HG02840 (cell line): Measurements from ENCODE around the gene CLEC20A.
"Not testable (repeated sequence)": the region's sequence is repeated elsewhere in the genome, so short reads cannot be mapped to it uniquely, and the experiment has no call there.

Source experiments
- ATAC-seq: cut with Tn5 transposase; IDR thresholded peaks from one replicate; pipeline ENCODE4 v1.9.1; 2021; ENCODE audit warnings: mild to moderate bottlenecking, moderate library complexity, moderate number of reproducible peaks; ENCODE audit not compliant: unreplicated experiment, low FRiP score

Gene CLEC20A

GRCh38 chr1:178529364-178530036 lies 32.7 kb upstream of the CLEC20A start:
- no peak for ATAC-seq

GRCh38 chr1:178528953-178529335 lies 32.2 kb upstream of the CLEC20A start:
- ATAC-seq, result no peak

GRCh38 chr1:178528228-178528952 lies 31.6 kb upstream of the CLEC20A start:
- ATAC-seq, result no peak

- ATAC-seq, result no peak
These were observed 30.4 kb upstream of the CLEC20A start for GRCh38 chr1:178527117-178527516.

GRCh38 chr1:178521241-178521640 lies 24.5 kb upstream of the CLEC20A start:
- no peak for ATAC-seq

GRCh38 chr1:178520803-178521202 lies 24.0 kb upstream of the CLEC20A start:
- no peak for ATAC-seq

- no peak for ATAC-seq
These were observed 22.1 kb upstream of the CLEC20A start for GRCh38 chr1:178518894-178519293.

GRCh38 chr1:178516110-178516509 lies 19.3 kb upstream of the CLEC20A start:
- no peak for ATAC-seq

- no peak for ATAC-seq
These were observed 16.7 kb upstream of the CLEC20A start for GRCh38 chr1:178513278-178513983.

GRCh38 chr1:178512566-178513277 lies 16.0 kb upstream of the CLEC20A start, which contains the start of gene TEX35:
Gene TEX35, plus strand, starts transcription at chr1:178513109. Its CDS starts 80 bp downstream, at chr1:178513189.
- ATAC-seq, result no peak

GRCh38 chr1:178510155-178510554 lies 13.4 kb upstream of the CLEC20A start:
- ATAC-seq, result no peak

GRCh38 chr1:178509414-178510007 lies 12.7 kb upstream of the CLEC20A start:
- no peak for ATAC-seq

GRCh38 chr1:178506669-178507068 lies 9.9 kb upstream of the CLEC20A start:
- no peak for ATAC-seq

GRCh38 chr1:178506177-178506576 lies 9.4 kb upstream of the CLEC20A start:
- no peak for ATAC-seq

GRCh38 chr1:178504286-178504685 lies 7.5 kb upstream of the CLEC20A start:
- no peak for ATAC-seq

GRCh38 chr1:178503849-178504248 lies 7.1 kb upstream of the CLEC20A start:
- ATAC-seq, result no peak

- not testable (repeated sequence) for ATAC-seq
These were observed 6.6 kb upstream of the CLEC20A start for GRCh38 chr1:178503316-178503715.

- ATAC-seq, result no peak
These were observed 6.1 kb upstream of the CLEC20A start for GRCh38 chr1:178502856-178503255.

- ATAC-seq, result no peak
These were observed 5.6 kb upstream of the CLEC20A start for GRCh38 chr1:178502330-178502714.

- ATAC-seq, result no peak
These were observed 5.1 kb upstream of the CLEC20A start for GRCh38 chr1:178501705-178502329.
